GM21360 (cell line): Measurements from ENCODE around the gene TMEM183A.

Experiments
- ATAC-seq: cut with Tn5 transposase; IDR thresholded peaks from one replicate; pipeline ENCODE4 v1.9.1; 2021; ENCODE audit warnings: mild to moderate bottlenecking, moderate library complexity; ENCODE audit not compliant: unreplicated experiment

TMEM183A gene

GRCh38 chr1:203063287-203063686 lies 56.1 kb downstream of the TMEM183A start:
- ATAC-seq: no peak

GRCh38 chr1:203065191-203065590 lies 58.0 kb downstream of the TMEM183A start:
- ATAC-seq: no peak

GRCh38 chr1:203065986-203066385 lies 58.8 kb downstream of the TMEM183A start:
- no peak for ATAC-seq

GRCh38 chr1:203066965-203067364 lies 59.8 kb downstream of the TMEM183A start:
- ATAC-seq: no peak

DNA sequence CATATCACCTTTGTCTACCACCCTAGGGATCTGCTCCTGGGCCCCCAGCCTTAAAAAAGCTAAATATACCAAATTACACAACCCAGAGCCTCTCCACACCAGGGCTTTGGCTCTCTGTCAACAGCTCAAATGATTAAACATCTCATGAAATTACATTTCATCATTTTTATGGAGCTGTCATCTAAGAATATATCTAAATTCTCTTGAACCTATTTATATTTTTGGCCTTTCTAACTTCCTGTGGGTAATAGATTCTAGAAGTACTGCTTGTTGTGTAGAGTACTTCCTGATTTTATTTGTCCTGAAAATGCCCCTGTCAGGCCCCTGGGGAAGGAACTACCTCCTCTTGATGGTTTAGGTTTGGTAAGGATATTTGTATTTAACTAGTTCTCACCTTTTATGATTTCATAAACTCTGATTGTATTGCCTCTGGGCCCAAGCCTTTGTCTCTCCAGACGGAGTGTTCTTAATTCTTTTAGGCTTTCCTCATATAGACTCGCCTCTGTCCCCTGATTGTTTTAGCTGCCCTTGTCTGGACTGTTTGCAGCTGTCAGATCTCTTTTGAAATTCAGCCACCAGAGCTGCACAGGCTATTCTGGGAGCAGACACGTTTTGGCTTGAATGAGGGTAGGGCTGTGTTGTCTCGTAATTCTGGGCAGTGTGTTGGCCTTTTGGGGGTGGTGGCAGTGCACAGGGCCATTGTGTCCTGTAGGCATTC lies 62.0 kb downstream of the TMEM183A start:
- no peak for ATAC-seq

- no peak for ATAC-seq
Observed at GRCh38 chr1:203072002-203072602, 64.9 kb downstream of the TMEM183A start.

GRCh38 chr1:203072911-203073310 lies 65.7 kb downstream of the TMEM183A start:
- no peak for ATAC-seq

GRCh38 chr1:203073469-203073868 lies 66.3 kb downstream of the TMEM183A start:
- no peak for ATAC-seq
